Stimulated activated memory B cell treated with anti-CD40 and anti-IgM and Interleukin-4, amounts not matched to agents 10 μg/mL and 1 μg/mL and 100 μg/mL, for 72 hours (primary cell): ENCODE measurements around the gene ARHGAP10.
"Not testable (repeated sequence)": the region's sequence is repeated elsewhere in the genome, so short reads cannot be mapped to it uniquely, and the experiment has no call there.

Source experiments
- ATAC-seq: fragments of 150-1000 bp; cut with Tn5 transposase; 2 replicates; pipeline ENCODE4 v1.10.0; 2021
- H3K27ac Mint-ChIP-seq: one replicate; pipeline ENCODE4 v1.8.0; 2022; ENCODE audit warnings: mild to moderate bottlenecking, mixed read lengths
- H3K27me3 Mint-ChIP-seq: one replicate; pipeline ENCODE4 v1.8.0; 2022; ENCODE audit warnings: mixed read lengths
- H3K36me3 Mint-ChIP-seq: one replicate; pipeline ENCODE4 v1.8.0; 2022; ENCODE audit warnings: mixed read lengths
- H3K4me1 Mint-ChIP-seq: one replicate; pipeline ENCODE4 v1.8.0; 2022; ENCODE audit warnings: mixed read lengths
- H3K4me3 Mint-ChIP-seq: one replicate; pipeline ENCODE4 v1.8.0; 2022; ENCODE audit warnings: mild to moderate bottlenecking, moderate library complexity, mixed read lengths
- H3K9me3 Mint-ChIP-seq: one replicate; pipeline ENCODE4 v1.8.0; 2022; ENCODE audit warnings: mixed read lengths

The ARHGAP10 gene

DNA sequence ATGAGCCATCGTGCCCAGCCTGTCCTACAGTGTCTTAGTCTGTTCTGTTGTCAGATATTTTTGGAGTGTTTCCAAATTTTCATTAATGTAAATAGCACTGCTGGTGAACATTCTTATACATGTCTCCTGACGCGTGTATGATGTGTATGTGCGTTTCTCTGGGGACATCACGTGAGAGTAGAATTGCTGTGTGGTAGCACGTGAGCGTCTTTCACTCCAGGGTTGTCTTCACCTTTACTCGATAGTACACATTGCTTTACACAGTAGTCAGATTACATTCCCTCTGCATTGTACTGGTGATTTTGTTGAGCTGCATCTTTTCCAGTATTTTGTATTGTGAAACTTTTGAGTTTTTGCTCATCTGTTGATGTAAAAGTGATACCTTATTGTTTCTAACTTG is 60.0 kb downstream of the ARHGAP10 start:
- Mint-ChIP-seq H3K27ac (no peak overlapping the region), H3K4me3 (no peak overlapping the region), H3K4me1 (peaks cover 6% of the 10 kb centered on the region)

DNA sequence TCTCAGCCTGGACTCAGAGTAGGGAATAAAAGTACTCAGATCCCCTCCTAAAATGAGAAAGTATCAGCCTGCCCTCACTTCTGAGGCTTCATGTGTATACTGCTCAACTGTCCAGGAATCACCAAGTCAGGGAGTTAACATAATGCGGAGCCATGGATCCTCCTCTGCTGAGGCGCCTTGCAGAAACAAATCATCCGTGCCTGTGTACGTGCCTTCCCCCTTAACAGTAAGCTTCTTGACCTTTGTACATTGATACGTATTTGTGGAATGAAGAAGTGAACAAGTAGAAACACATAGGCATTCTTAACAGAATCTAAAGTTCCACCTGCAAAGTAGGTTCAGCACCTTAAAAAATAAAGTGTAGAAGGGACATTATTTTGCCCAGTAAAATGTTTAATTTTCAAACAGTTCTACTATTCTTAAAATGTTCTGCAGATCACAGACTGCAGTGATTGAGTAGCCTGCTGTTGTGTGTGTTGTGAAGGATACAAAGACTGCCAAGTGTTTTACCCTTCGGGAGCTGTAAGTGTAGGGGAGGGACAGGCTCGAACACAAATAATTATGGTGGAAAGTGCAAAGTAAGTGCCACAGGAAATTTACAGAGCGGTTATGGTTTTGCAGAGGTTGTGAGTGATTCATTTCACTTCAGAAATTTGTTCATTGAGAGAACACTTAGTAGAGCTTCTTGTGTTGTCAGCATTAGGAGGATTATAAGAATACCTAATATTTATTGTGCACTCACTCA is 61.9 kb downstream of the ARHGAP10 start:
- Mint-ChIP-seq H3K4me3 (no peak overlapping the region), H3K27ac (no peak overlapping the region), H3K4me1 (peaks cover 6% of the 10 kb centered on the region), H3K9me3 (peaks cover 4% of the 10 kb centered on the region), H3K27me3 (peaks cover 9% of the 10 kb centered on the region), H3K36me3 (no peaks in the 10 kb centered on the region)
- ATAC-seq: no peak

More for the DNA sequence above, 60.0 kb downstream of the ARHGAP10 start:
- ATAC-seq: no peak
- Mint-ChIP-seq H3K27me3 (no peaks in the 10 kb centered on the region), H3K36me3 (no peaks in the 10 kb centered on the region), H3K9me3 (no peaks in the 10 kb centered on the region)

DNA sequence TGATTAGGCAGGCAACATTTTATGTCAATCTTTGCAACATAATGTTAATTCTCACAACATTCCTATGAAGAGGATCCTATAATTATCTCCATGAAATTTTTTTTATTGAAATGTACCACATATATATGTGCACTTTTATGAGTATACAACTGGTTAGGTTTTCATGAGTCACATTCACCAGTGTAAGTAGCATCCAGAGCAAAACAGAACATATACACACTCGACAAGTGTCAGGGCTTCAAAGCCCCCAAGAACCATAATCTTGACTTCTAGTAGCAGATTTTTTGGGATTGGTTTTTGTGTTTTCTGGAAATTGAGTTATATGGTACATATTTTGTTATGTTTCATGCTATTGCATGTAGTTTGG is 62.4 kb downstream of the ARHGAP10 start:
- Mint-ChIP-seq H3K36me3 (no peaks in the 10 kb centered on the region), H3K4me1 (peaks cover 6% of the 10 kb centered on the region), H3K9me3 (peaks cover 4% of the 10 kb centered on the region), H3K4me3 (no peak overlapping the region), H3K27me3 (peaks cover 9% of the 10 kb centered on the region), H3K27ac (no peak overlapping the region)
- no peak for ATAC-seq

DNA sequence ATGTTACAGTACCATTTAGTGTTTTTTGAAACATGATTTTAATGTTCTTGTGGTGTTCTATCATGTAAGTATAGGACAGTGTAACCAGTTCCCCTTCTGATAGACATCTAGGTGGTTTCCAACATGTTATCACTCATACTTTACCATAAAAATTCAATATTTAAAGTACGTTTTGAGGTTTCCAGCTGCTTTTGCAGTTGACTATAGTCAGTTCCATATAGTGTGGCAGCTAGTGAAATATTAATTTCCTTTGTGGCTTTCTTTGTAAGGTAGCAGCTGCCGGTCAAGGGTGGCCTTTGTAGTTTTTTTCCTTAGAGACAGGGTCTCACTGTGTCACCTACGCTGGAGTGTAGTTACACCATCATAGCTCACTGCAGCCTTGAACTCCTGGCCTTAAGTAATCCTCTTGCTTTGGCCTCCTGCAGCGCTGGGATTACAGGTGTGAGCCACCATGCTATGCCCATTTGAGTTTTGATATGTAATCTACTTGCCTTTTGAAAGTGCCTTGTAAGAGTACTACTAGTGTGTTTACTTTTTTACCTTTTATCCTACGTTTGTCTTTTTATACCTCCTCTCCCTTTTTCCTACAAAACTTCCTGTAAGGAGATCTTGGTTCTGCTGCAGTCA is 63.0 kb downstream of the ARHGAP10 start:
- Mint-ChIP-seq H3K4me1 (peaks cover 11% of the 10 kb centered on the region), H3K27me3 (peaks cover 12% of the 10 kb centered on the region), H3K9me3 (peaks cover 4% of the 10 kb centered on the region), H3K4me3 (no peak overlapping the region), H3K36me3 (no peaks in the 10 kb centered on the region), H3K27ac (no peak overlapping the region)
- peak; percentile 29 for ATAC-seq

DNA sequence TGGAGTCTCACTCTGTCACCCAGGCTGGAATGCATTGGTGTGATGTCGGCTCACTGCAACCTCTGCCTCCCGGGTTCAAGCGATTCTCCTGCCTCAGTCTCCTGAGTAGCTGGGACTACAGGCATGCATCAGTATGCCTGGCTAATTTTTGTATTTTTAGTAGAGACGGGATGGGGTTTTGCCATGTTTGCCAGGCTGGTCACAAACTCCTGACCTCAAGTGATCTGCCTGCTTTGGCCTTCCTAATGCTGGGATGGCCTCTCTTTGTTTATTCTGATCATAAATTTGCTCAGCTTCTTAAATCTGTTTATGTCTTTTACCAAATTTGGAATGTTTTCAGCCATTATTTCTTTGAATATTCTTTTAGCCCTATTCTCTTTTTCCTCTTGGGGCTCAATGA is 67.2 kb downstream of the ARHGAP10 start:
- not testable (repeated sequence) for H3K9me3 Mint-ChIP-seq, ATAC-seq, H3K36me3 Mint-ChIP-seq, H3K4me3 Mint-ChIP-seq, H3K27ac Mint-ChIP-seq
- H3K27me3 Mint-ChIP-seq: peaks cover 21% of the 10 kb centered on the region
- peaks cover 14% of the 10 kb centered on the region for H3K4me1 Mint-ChIP-seq

DNA sequence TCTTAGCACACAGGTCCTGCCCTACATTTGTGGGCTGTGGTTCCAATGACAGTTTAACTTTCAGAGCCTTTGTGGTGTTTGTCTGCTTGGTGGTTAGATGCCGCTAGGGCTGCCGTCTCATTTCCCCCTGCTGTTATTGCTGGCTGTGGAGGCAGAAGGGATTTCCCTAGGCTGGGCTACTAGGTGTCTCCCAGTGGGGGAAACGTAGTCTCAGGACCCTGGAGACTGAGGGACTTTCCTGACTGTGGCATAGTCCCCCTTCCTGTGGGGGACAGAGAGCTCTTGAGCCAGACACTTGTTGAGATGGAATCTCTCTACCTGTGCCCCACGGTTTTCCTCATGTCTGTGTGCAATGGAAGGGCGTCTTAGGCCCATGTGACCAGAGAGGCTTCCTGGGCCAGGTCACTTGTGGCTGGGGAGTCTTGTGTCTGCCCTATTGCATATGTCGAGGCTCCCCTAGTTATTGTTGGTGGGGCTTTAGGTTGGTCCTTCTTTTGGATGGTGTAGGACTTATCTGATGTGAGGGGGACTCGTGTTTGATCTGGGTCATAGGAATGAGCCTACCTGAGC is 68.2 kb downstream of the ARHGAP10 start:
- peak; percentile 89 for ATAC-seq
- Mint-ChIP-seq H3K9me3 (peaks cover 4% of the 10 kb centered on the region), H3K27ac (peak overlapping the region; percentile 4), H3K4me1 (peaks cover 14% of the 10 kb centered on the region), H3K4me3 (no peak overlapping the region), H3K36me3 (no peaks in the 10 kb centered on the region), H3K27me3 (peaks cover 21% of the 10 kb centered on the region)

DNA sequence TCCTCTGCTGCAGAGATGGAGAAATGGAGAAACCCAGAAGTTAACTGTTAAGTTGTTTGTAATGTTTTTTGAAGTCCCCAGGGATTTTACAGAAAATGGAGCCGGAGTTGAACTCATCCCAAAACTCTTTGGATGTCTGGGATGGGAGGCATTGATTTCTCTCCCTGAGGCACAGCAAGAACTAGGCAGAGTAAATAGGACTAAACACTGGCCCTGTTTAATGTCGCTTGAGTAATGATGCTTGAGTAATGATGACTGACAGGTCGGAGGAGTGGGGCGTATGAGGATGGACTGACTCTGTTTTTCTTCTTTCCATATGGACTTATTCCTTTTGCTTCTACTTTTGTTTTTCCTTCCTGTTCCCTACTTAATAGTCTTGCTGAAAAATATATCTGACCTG is 69.9 kb downstream of the ARHGAP10 start:
- Mint-ChIP-seq H3K9me3 (peaks cover 4% of the 10 kb centered on the region), H3K27me3 (peaks cover 21% of the 10 kb centered on the region), H3K4me1 (peaks cover 14% of the 10 kb centered on the region), H3K27ac (no peak overlapping the region), H3K36me3 (no peaks in the 10 kb centered on the region), H3K4me3 (no peak overlapping the region)
- ATAC-seq: no peak

DNA sequence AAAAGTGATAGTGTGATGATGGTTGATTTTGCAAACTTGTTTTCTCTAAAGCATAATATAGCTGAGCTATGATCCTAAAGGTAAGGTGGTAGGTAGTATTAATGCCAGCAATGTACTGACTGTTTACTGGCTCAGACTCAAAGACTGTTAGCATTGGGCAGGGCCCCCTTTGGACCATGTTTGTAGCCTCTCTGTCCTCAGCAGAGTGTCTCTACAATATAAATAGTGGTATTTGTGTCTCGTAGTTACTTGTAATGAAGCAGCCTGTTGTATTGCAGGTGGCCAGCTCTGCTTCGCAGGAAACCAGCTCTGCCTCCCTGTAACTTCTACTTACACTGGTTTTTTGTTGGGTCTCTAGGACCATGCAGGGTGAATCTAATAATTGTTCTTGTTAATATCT is 70.5 kb downstream of the ARHGAP10 start:
- H3K9me3 Mint-ChIP-seq: peaks cover 4% of the 10 kb centered on the region
- no peak overlapping the region for H3K4me3 Mint-ChIP-seq
- H3K27me3 Mint-ChIP-seq: peaks cover 21% of the 10 kb centered on the region
- H3K36me3 Mint-ChIP-seq: no peaks in the 10 kb centered on the region
- ATAC-seq: no peak
- no peak overlapping the region for H3K27ac Mint-ChIP-seq
- peaks cover 14% of the 10 kb centered on the region for H3K4me1 Mint-ChIP-seq

DNA sequence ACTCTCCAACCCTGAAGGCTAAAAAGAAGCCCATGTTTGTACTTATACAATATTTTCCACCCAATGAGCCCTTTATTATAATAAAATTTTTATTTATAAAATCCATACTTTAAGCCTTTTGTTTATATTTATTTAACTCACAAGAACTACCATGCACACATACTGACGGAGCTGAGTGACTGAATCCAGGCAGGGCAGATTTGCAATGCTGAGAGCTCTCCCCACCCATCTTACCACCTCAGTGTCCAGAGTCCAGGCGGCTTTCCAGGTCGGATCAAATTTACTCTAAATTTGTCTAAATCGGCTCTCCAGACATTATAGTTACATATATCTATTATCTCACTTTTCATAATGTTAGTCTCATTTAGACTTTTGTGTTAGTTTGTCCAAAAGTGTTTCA is 74.1 kb downstream of the ARHGAP10 start:
- no peak overlapping the region for H3K4me3 Mint-ChIP-seq
- ATAC-seq: no peak
- H3K4me1 Mint-ChIP-seq: peaks cover 5% of the 10 kb centered on the region
- no peaks in the 10 kb centered on the region for H3K9me3 Mint-ChIP-seq
- peaks cover 21% of the 10 kb centered on the region for H3K27me3 Mint-ChIP-seq
- no peaks in the 10 kb centered on the region for H3K36me3 Mint-ChIP-seq
- no peak overlapping the region for H3K27ac Mint-ChIP-seq

DNA sequence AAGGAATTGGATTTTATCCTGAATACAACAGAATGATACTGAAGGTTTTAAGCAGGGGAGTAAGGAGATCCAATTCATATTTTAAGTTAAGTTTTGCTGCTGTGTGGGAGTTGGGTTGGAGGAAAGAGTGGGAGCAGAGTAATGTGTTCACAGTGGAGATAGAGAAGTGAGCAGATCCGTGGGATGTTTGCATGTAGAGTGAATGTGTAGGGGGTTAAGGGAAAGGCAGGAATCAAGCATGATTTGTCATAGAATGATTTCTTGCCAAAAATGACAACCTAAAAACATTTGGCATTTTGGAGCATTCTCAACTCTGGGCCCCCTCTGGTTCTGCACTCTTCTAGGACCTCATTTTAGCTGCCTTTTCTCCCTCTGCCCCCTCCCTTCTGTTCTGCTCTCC is 76.6 kb downstream of the ARHGAP10 start:
- no peak for ATAC-seq
- Mint-ChIP-seq H3K36me3 (no peaks in the 10 kb centered on the region), H3K4me1 (peaks cover 5% of the 10 kb centered on the region), H3K9me3 (no peaks in the 10 kb centered on the region), H3K4me3 (no peak overlapping the region), H3K27ac (no peak overlapping the region), H3K27me3 (peaks cover 21% of the 10 kb centered on the region)

DNA sequence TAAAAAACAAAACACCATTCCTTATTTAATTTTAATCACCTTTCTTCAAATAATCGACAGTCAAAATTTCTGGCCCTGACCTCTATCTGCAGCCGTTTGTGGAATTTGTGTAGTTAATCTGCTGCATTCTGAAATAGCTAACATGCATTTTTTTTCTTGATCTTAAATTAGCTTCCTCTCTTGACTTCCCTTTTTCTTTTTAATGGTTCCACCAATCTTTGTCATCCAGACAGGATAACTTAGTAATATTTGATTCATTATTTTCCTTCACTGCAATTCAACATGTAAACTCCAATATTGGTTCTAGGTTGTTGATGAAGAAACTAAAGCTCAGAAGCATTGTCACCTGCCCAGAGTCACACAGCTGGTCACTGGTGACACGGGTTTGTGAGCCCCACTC is 77.3 kb downstream of the ARHGAP10 start:
- H3K4me3 Mint-ChIP-seq: no peak overlapping the region
- peaks cover 21% of the 10 kb centered on the region for H3K27me3 Mint-ChIP-seq
- no peaks in the 10 kb centered on the region for H3K36me3 Mint-ChIP-seq
- ATAC-seq: no peak
- no peak overlapping the region for H3K27ac Mint-ChIP-seq
- no peaks in the 10 kb centered on the region for H3K9me3 Mint-ChIP-seq
- peaks cover 5% of the 10 kb centered on the region for H3K4me1 Mint-ChIP-seq

DNA sequence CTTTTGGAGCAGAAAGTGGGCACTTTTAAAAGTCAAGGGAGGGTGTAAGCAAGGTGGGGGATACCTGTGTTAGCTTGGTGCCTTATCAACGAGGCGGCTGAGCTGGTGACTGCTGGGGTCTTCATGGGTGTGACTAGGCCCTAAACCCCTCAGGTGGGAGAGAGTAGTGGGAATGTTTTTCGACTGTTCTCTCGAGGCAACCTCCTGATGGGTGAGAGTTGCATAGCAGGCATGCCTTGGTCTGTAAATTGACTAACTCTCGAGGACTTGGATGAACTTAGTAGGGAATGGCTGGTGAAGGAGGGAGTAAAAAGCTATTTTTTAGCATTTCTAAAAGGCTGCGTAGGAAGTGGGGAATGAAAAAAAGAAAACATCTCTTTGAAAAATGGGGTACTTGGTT is 80.0 kb downstream of the ARHGAP10 start:
- H3K4me1 Mint-ChIP-seq: peaks cover 5% of the 10 kb centered on the region
- no peaks in the 10 kb centered on the region for H3K36me3 Mint-ChIP-seq
- no peak for ATAC-seq
- no peaks in the 10 kb centered on the region for H3K9me3 Mint-ChIP-seq
- peaks cover 21% of the 10 kb centered on the region for H3K27me3 Mint-ChIP-seq
- H3K4me3 Mint-ChIP-seq: no peak overlapping the region
- H3K27ac Mint-ChIP-seq: no peak overlapping the region

DNA sequence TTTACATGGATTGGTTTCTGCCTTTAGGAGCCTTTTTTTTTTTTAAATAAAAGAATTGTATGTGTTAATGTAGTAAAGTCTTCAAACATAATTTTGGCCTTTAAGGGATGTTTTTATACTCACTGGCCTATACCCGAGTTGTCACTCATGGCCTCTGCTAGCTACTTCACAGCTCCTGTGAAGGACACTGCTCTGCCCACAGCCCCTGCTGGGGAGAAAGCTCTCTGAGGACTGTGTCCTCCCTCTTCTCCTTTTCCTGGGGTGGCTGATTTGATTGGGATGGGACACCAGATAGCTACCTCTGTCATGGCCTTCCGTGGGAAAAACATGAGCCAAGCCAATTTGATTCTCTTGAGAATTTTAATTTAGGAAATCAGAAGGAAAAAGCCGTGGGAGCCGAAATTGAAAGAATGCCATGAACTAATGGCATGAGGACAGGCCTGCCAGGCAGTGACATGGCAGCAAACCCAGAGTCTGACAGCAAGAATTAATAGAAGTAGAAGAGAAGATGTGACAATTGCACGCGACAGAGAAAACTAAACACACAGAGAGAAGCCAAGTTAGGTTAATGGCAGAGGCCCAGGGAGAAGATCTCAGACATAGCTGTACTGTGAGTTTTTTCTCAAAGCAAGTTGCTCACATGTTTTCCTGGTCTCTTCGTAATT is 81.4 kb downstream of the ARHGAP10 start:
- no peaks in the 10 kb centered on the region for H3K36me3 Mint-ChIP-seq
- ATAC-seq: no peak
- no peaks in the 10 kb centered on the region for H3K9me3 Mint-ChIP-seq
- peaks cover 13% of the 10 kb centered on the region for H3K27me3 Mint-ChIP-seq
- no peak overlapping the region for H3K4me3 Mint-ChIP-seq
- no peak overlapping the region for H3K27ac Mint-ChIP-seq
- peaks cover 5% of the 10 kb centered on the region for H3K4me1 Mint-ChIP-seq

DNA sequence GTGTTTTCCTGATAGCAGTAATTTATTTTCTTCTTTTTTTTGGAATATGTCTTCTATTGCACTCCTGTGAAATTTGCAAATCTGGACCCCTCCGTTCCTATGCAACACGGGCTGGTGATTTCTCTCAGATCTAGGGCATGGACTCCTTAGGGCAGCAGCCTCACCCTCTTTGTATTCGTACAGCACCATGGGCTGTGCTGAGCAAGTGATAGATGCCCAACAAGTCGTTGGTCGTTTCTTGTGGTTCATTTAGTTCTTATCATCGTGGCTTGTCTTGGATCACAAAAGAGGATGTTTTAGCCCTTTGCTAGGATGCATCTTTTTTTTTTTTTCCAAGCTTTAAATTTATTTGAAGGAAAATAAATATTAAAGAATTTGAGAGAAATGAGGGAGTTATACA is 82.1 kb downstream of the ARHGAP10 start:
- Mint-ChIP-seq H3K9me3 (no peaks in the 10 kb centered on the region), H3K4me1 (peaks cover 5% of the 10 kb centered on the region), H3K27ac (no peak overlapping the region), H3K36me3 (no peaks in the 10 kb centered on the region), H3K4me3 (no peak overlapping the region), H3K27me3 (peaks cover 6% of the 10 kb centered on the region)
- no peak for ATAC-seq

DNA sequence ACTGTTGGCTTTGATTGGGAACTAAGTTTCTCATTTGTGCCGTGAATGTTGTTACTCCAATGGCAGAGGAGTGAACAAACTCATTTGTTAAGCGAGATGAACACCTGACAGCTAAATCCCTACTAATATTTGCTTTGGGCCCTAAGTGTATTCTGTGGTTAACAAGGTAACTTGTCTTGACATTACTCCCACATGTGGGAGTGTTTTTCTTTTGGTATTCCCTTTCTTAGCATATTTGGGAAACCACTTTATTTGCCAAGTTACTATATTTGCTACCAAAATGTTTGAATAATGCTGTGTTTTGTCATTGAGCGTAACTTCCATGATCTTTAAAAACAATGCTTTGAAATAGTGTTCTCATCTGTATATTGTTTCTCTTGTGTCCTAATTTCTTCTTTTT is 82.5 kb downstream of the ARHGAP10 start:
- Mint-ChIP-seq H3K27ac (no peak overlapping the region), H3K4me1 (peaks cover 2% of the 10 kb centered on the region), H3K27me3 (peaks cover 2% of the 10 kb centered on the region), H3K36me3 (no peaks in the 10 kb centered on the region), H3K9me3 (no peaks in the 10 kb centered on the region), H3K4me3 (no peak overlapping the region)
- ATAC-seq: no peak

DNA sequence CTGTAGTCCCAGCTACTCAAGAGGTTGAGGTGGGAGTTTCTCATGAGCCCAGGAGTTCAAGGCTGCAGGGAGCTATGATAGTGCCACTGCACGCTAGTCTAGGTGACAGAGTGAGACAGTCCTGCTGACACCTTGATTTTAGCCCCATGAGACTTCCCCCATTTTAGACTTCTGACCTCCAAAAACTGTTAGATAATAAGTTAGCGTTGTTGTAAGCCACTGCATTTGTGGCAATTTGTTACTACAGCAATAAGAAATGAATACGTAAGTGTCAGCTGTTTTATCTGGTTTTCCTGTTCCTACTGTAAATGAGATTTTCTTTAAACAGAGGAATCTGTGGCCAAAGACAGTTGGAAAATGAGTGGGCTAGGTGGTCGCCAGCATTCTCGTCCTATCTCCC is 83.9 kb downstream of the ARHGAP10 start:
- Mint-ChIP-seq H3K27ac (no peak overlapping the region), H3K4me3 (no peak overlapping the region)
- no peak for ATAC-seq

More for the DNA sequence above, 83.9 kb downstream of the ARHGAP10 start:
- no peaks in the 10 kb centered on the region for H3K27me3 Mint-ChIP-seq
- no peaks in the 10 kb centered on the region for H3K36me3 Mint-ChIP-seq
- H3K4me1 Mint-ChIP-seq: no peaks in the 10 kb centered on the region
- H3K9me3 Mint-ChIP-seq: no peaks in the 10 kb centered on the region
